Smooth muscle cell of the brain vasculature (primary cell): Measurements from ENCODE around the gene NWD2.

Experiments used
- DNase-seq: peaks from one replicate; pipeline ENCODE4 v3.0.0-alpha.2; 2012; ENCODE audit warnings: low read depth, low spot score

NWD2 gene

DNA sequence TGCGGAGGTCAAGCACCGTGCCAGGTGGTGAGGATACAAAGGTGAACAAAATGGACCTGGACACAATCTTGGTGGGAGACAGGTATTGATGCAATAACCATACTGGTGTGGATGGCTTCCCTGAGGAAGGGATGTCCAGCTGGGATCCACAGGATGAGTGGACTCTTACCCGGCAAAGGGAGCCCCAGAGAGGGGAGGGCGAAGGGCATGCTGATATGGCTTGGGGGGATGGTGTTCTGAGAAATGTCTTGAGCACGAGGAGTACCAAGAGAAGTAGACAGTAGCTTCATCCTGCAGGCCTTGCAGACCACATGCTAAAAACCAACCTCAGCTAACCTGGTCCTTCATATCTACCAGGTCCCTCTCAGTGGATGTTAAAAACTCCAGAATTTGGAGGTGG lies 220.8 kb downstream of the NWD2 start:
- no peak for DNase-seq

DNA sequence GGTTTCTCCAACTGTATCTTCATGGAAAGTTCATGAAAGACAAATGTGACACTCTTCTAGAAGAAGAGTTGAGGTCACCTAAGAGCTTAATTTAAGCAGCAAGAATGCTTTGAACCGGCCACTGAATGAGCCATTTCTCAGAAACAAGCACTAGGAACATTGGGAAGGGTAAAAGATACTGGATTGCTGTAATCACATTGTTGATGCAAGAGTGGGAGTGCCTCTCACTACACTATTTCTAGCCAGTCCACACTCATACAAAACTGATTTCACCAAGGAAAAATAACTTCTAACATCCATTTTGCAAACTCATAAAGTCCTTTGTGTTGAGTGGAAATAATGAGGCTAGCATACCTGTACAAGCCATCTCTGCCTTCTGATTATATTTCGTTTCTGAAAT lies 221.3 kb downstream of the NWD2 start:
- DNase-seq = no peak

DNA sequence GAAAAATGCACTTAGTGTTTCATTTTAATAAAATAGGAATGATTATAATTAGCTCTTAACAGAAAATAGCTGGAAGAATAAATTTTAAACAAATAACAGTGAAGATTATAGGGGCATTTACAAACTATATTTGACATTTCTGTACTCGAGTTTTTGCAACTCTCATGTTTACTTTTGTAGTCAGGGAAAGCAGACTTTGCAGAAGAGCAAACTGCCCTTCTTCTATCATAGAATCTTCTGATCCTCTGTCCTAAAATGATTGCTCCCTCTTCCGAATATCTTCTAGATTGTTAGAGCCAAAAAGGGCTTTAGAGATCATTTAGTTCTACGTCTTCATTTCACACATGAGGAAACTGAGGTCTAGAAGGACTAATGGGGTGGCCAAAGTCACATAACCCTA lies 222.7 kb downstream of the NWD2 start:
- DNase-seq = no peak

GRCh38 chr4:37467824-37468223 lies 223.3 kb downstream of the NWD2 start:
- no peak for DNase-seq

DNA sequence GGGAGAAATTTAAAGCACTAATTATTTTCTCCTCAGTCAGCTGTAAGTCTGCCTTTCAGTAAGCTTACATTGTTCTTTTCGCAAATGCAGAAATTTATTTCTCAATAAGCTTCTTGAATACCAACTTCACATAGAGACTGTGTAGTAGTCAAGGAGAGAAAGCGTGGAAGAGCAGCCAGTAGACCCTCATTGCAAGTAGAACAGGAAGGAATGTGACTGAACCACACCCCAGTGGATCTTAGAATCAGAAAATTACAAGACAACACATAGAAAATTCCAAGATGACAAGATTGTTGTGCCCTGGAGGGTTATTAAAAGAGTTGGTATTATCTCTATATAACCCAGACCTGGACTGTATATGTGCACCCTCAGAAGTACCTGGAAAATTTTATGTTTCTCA lies 224.7 kb downstream of the NWD2 start:
- DNase-seq = no peak

DNA sequence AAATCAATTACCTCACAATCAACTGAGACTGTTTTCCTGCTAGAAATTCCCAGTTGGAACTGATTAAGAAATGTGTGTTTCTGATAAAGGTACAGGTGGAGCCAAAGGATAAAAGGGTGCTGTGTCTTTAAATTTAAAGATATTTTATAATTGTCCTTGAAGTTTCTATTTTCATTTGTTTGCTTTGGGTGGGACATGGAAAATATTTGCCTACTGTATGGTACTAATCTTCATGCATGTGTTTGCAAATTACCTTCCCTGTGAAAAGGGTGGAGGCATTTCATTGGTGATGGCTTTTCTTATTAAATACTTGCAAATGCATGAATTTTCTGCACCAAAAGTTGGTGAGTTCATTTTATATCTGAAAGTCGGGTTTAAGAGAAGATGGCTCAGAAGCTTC lies 225.7 kb downstream of the NWD2 start:
- no peak for DNase-seq

GRCh38 chr4:37471093-37471492 lies 226.6 kb downstream of the NWD2 start:
- DNase-seq = no peak

GRCh38 chr4:37471971-37472370 lies 227.4 kb downstream of the NWD2 start:
- DNase-seq = no peak

DNA sequence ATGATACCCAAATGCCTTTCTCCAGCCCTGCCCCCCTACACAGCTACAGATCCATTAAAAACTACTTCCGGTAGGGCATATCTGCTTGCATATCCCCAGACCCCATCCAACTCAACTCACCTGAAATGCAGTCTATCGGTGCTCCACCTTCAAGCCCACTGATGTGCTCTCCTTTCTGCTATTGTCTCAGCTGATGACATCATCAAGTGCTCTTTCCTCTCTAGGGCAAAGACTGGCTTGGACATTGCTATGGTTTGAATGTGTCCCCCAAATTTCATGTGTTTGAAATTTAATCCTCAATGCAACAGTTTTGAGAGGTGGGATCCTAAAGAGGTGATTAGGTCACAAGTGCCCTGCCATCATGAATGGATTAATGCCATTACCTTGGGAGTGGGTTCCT lies 229.3 kb downstream of the NWD2 start:
- DNase-seq = no peak

DNA sequence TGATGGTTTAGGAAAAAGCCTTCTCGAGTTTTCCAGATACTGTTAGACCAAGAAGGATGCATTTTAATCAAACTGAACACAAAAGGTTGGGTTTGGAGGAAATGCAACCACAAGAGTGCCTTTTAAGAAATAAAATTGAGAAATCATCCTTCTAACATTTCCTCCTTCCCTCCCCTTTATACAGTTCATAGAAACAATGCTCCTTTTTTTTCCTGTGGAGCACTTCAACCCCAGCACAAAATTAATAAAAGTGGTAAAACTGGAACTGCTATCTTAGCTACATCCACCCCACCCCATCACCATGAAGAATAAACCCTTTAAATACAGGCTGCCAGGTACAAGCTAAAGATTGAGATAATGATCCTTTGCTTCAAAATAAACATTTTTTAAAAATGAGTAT lies 230.5 kb downstream of the NWD2 start:
- DNase-seq = no peak

DNA sequence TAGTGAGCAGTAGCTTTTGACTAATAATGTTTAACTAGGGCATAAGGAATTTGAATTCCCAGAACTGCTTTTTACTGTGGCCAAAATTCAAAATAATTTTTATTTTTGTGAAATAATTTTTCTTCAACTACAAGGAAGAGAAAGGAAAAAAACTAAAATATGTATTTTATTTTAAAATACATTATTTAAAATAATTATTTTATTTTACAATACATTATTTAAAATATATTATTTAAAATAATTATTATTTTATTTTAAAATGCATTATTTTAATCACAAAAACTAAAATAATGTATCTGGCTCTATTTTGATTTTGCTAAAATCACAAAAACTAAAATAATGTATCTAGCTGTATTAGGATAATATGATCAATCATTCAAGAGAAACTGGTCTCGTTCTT lies 231.2 kb downstream of the NWD2 start:
- no peak for DNase-seq

DNA sequence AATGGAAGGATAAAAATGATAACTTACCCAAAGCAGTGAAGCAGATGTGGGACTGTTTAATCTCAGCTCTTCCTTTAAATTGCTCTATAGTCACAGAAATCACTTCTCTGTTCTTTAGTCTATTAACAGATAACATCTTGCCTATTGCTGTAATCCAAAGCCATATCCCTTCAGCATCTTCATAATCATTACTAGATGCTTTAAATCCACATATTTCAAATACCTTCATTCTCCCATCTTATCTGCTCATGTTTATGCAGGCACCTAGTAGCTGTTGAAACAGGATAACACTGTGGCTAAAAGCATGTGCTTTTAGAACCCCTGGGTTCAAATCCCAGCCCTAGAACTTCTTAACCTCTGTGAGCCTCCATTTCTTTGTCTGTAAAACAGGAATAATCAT lies 231.7 kb downstream of the NWD2 start:
- DNase-seq = no peak

DNA sequence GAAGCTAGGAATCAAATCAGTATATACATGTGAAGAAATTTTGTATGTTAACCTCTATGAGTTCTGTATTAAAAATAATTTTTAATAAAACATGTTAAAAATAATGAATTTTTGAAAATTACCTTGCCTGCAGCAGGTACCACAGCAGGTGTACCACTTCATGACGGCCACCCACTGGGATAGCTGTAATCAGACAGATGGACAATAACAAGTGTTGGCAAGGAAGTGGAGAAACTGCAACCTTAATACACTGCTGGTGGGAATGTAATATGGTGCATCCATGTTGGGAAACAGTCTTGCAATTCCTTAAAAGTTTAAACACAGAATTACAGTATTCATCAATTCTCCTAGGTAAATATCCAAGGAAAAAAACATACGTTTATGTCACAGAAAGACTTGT lies 232.1 kb downstream of the NWD2 start:
- DNase-seq = no peak

DNA sequence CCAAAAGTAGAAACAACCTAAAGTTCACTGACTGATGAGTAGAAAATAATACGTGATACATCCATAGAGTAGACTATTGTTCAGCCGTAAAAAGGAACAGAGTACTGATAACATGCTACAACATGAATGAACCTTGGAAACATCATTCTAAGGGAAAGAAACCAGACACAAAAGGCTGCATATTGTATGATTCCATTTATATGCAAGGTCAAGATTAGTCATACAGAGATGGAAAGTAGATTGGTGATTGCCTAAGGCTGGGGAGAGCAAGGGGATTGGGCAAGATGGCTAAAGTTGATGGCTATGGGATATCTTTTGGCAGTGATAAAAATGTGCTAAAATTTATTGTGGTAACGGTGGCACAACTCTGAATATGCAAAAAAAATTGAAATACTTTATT lies 232.6 kb downstream of the NWD2 start:
- no peak for DNase-seq

DNA sequence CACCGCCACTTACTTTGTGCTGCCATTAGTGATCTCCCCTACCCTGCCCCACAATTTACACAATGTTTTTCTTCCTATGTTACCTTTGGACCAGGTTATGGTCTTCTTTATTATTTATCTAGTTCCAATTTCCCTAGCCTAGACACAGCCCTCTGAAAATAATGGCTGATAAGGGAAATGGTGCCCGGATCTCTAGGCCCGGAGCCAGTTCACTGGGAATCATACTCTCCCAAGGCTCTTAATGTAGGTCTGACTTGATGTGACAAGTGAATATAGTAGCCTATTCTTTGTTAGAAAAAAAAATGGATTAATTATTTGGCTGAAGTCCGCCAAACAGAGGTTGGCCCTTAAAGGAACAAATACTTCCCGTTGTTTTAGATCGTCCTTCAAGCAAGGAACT lies 233.6 kb downstream of the NWD2 start:
- DNase-seq = no peak

DNA sequence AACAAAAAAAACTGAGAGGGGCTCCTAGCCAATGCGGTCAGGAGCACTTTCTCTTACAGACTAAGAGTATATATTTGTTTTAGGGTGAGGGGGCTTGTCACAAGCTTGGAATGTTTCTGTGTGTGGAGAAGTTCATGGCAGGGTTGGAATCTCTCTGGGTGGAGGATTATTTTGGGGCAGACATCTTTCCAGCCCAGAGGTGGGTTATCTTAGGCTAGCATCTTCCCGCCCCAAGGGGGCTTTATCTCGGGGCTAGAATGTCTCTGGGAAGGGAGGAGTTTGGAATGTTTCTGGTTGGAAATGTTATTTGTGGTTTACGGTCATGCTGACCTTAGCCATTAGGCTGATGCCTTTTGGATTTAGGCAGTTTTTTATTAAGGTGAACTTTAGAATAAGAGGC lies 236.0 kb downstream of the NWD2 start:
- no peak for DNase-seq

DNA sequence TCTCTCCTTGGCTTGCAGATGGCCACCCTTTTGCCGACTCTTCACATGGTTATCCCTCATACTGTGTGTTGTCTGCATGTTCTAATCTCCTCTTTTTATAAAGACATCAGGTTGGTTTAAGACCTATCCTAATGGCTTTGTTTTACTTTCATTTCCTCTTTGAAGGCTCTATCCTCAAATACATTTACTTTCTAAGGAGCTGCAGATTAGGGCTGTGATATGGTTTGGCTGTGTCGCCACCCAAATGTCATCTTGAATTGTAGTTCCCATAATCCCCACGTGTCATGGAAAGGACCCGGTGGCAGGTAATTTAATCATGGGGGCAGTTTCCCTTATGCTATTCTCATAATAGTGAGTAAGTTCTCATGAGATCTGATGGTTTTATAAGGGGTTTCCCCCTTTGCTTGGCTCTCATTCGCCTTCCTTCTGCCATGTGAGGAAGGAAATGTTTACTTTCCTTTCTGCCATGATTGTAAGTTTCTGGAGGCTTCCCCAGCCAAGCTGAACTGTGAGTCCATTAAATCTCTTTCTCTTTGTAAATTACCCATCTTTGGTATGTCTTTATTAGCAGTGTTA lies 237.1 kb downstream of the NWD2 start:
- DNase-seq = no peak

GRCh38 chr4:37482236-37482913 lies 237.8 kb downstream of the NWD2 start:
- no peak for DNase-seq

DNA sequence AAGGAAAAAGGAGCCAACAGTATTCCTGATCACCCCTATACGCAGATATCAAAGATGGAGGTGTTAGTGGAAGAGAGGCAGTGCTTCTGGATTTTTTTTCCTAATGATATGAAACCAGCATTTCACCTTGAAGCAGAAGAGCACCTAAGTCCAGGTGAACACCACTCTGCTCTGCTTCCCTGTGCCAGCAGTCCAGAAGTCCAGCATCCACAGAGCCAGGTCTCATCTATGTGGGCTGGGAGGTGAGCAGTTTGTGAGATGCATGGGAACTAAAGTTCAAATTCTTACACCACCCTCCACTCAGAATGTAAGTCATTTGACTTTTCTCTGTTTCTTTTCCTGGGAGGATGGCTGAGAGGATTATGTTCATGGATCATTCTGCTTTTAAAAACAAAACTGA lies 239.1 kb downstream of the NWD2 start:
- DNase-seq = no peak

DNA sequence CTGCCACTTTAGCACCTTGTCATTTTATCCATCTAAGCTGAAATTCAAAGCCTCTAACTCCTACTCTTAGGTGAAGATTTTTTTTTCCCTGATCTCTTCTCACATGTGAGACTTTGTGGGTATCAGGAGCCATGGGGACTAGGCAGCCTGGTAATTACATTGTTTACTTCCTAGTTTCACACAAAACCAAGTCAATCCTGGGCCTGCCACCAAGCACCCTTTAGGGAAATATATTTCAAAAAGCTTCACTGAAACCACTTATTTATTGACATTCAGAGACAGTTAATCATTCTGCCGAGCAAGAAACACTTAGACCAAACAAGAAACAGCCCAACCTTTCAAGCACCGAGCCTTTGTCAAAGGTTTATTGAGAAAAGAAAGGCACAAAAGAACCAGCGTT lies 241.6 kb downstream of the NWD2 start:
- no peak for DNase-seq

DNA sequence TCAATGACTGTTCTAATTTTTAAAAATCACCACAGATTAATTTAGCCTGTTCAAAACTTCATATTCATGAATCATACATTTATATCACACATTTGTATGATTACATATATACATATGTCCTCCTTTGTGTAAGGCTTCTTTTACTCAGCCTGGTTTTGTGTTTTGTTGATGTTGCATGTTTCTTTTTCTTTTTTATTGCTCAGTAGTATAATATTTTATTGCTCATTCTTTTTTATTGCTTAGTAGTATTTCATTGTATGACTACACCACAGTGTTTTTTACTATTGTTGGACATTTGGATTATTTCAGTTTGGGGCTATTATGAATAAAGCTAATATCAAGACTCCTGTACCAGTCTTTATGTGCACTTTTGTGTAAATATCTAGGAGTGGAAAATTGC lies 243.1 kb downstream of the NWD2 start:
- DNase-seq = no peak

- no peak for DNase-seq
Measured at GRCh38 chr4:37489697-37490096, 245.2 kb downstream of the NWD2 start.

- DNase-seq = no peak
Measured at GRCh38 chr4:37490391-37491347, 246.1 kb downstream of the NWD2 start.
